ENCODE data around the gene NUP58. TPM values are rescaled to one million over a fixed set of nuclear protein-coding genes. Genes with fewer than 3 reads are reported as not detected.
A peak's percentile ranks its signal among the peaks of the same experiment; 100 is the strongest.

Gene NUP58
- total RNA-seq, 1 donor from 2014 or later, result 48.4 TPM

GRCh38 chr13:25262261-25262660 lies 39.2 kb upstream of the NUP58 start:
- ChIA-PET POLR2A (no interaction called here), CTCF (no interaction called here)
- Mint-ChIP-seq H3K4me1 (no peaks in the 10 kb centered on the region), H3K27ac (no peak overlapping the region), H3K9me3 (no peaks in the 10 kb centered on the region), H3K36me3 (ENCODE audit: low read depth) (peaks cover 72% of the 10 kb centered on the region), H3K4me3 (no peak overlapping the region), H3K27me3 (no peaks in the 10 kb centered on the region)
- TF ChIP-seq CTCF (IDR thresholded peaks at IDR 0.05), result no peak
- DNase-seq, result no peak
- intact Hi-C loops (cut with micrococcal nuclease), result no loop called here
- ATAC-seq (ENCODE audit: low read depth), result no peak

GRCh38 chr13:25266706-25267105 lies 34.7 kb upstream of the NUP58 start:
- Mint-ChIP-seq H3K4me3 (no peak overlapping the region), H3K27ac (no peak overlapping the region), H3K4me1 (no peaks in the 10 kb centered on the region), H3K27me3 (no peaks in the 10 kb centered on the region), H3K9me3 (no peaks in the 10 kb centered on the region), H3K36me3 (ENCODE audit: low read depth) (peaks cover 73% of the 10 kb centered on the region)
- ATAC-seq (ENCODE audit: low read depth), result no peak
- intact Hi-C loops (cut with micrococcal nuclease), result loop anchor here (1.0 to 5.0 kb wide), 3 partner anchors 21 to 109 kb away; partner anchors contain the start of genes MTMR6 and NUP58
- no peak for TF ChIP-seq CTCF (IDR thresholded peaks at IDR 0.05)
- no peak for DNase-seq
- POLR2A ChIA-PET, result no interaction called here
- CTCF ChIA-PET, result no interaction called here

- no peak overlapping the region for H3K27ac Mint-ChIP-seq
- ChIA-PET POLR2A (no interaction called here), CTCF (no interaction called here)
- H3K4me3 Mint-ChIP-seq, result no peak overlapping the region
- no peaks in the 10 kb centered on the region for H3K9me3 Mint-ChIP-seq
- intact Hi-C loops (cut with micrococcal nuclease), result loop anchor here (1.0 to 5.0 kb wide), 3 partner anchors 20 to 108 kb away; partner anchors contain the start of genes MTMR6 and NUP58
- peaks cover 72% of the 10 kb centered on the region for H3K36me3 Mint-ChIP-seq (ENCODE audit: low read depth)
- H3K27me3 Mint-ChIP-seq, result no peaks in the 10 kb centered on the region
- ATAC-seq (ENCODE audit: low read depth) (peak; percentile 58), DNase-seq (no peak)
- TF ChIP-seq CTCF (IDR thresholded peaks at IDR 0.05), result no peak
- H3K4me1 Mint-ChIP-seq, result no peaks in the 10 kb centered on the region
These were observed 33.7 kb upstream of the NUP58 start for GRCh38 chr13:25267715-25268114.

- intact Hi-C loops (cut with micrococcal nuclease), result loop anchor here (5.0 kb wide), 1 partner anchor 34 kb away; the partner anchor contains the start of gene NUP58
- DNase-seq (no peak), ATAC-seq (ENCODE audit: low read depth) (no peak)
- peaks cover 70% of the 10 kb centered on the region for H3K36me3 Mint-ChIP-seq (ENCODE audit: low read depth)
- CTCF ChIA-PET, result no interaction called here
- no peaks in the 10 kb centered on the region for H3K27me3 Mint-ChIP-seq
- H3K9me3 Mint-ChIP-seq, result no peaks in the 10 kb centered on the region
- H3K4me1 Mint-ChIP-seq, result no peaks in the 10 kb centered on the region
- no peak overlapping the region for H3K4me3 Mint-ChIP-seq
- no peak overlapping the region for H3K27ac Mint-ChIP-seq
- TF ChIP-seq CTCF (IDR thresholded peaks at IDR 0.05), result no peak
- POLR2A ChIA-PET, result no interaction called here
These were observed 32.9 kb upstream of the NUP58 start for GRCh38 chr13:25268561-25268960.

GRCh38 chr13:25276748-25277147 lies 24.7 kb upstream of the NUP58 start:
- ChIA-PET POLR2A (interaction anchor here (1.7 kb wide), 1 partner anchor 10 kb away, joined by 5 read pairs; the partner anchor contains the start of gene MTMR6), CTCF (no interaction called here)
- TF ChIP-seq CTCF (IDR thresholded peaks at IDR 0.05), result no peak
- intact Hi-C loops (cut with micrococcal nuclease), result no loop called here
- DNase-seq (no peak), ATAC-seq (ENCODE audit: low read depth) (no peak)
- Mint-ChIP-seq H3K27ac (peak overlapping the region; percentile 25), H3K4me3 (no peak overlapping the region), H3K27me3 (no peaks in the 10 kb centered on the region), H3K4me1 (peaks cover 44% of the 10 kb centered on the region), H3K36me3 (ENCODE audit: low read depth) (peaks cover 25% of the 10 kb centered on the region), H3K9me3 (no peaks in the 10 kb centered on the region)

All from activated B cell treated with CpG ODN at 0.5 μM for 24 hours (primary cell).